Upper lobe of left lung (tissue), 6 donors: ENCODE data around the gene PRDM16. TPM values are rescaled to one million over a fixed set of nuclear protein-coding genes. Genes with fewer than 3 reads are reported as not detected.
A peak's percentile ranks its signal among the peaks of the same experiment; 100 is the strongest.

ENCODE experiments used
- ATAC-seq, 2 donors: fragments of 200-7000 bp; cut with Tn5 transposase; one replicate each; pipeline ENCODE4 v1.9.1; 2022; ENCODE audit warnings: mild to moderate bottlenecking in 2 of 2, moderate library complexity in 2 of 2; ENCODE audit not compliant: low FRiP score in 2 of 2
- DNase-seq, 2 donors: peaks; one replicate each; pipeline ENCODE4 v3.0.0-alpha.2; 2019 to 2020
- H3K27ac ChIP-seq, 4 donors: fragments of 200-600 bp; sonication (generic); one replicate each; pipeline ENCODE4 v1.5.1; 2016 to 2019
- H3K27me3 ChIP-seq, 4 donors: fragments of 200-600 bp; sonication (generic); one replicate each; pipeline ENCODE4 v1.5.1; 2017 to 2019
- H3K36me3 ChIP-seq, 4 donors: fragments of 200-600 bp; sonication (generic); one replicate each; pipeline ENCODE4 v1.5.1; 2016 to 2019
- H3K4me1 ChIP-seq, 4 donors: fragments of 200-600 bp; sonication (generic); one replicate each; pipeline ENCODE4 v1.5.1; 2018 to 2019
- H3K4me3 ChIP-seq, 4 donors: fragments of 200-600 bp; sonication (generic); one replicate each; pipeline ENCODE4 v1.5.1; 2017 to 2019; ENCODE audit warnings: mild to moderate bottlenecking in 2 of 4, moderate library complexity in 1 of 4
- H3K9me3 ChIP-seq, 4 donors: fragments of 200-600 bp; sonication (generic); one replicate each; pipeline ENCODE4 v1.5.1; 2018 to 2019
- EP300 ChIP-seq, 4 donors: sonication (generic); formaldehyde crosslinking; IDR thresholded peaks; one replicate each; pipeline ENCODE4 v1.5.1; 2017; ENCODE audit warnings: antibody characterized with exemption in 4 of 4, control low read depth in 2 of 4
- POLR2A ChIP-seq, 4 donors: fragments of 450-650 bp; IDR thresholded peaks; one replicate each; pipeline ENCODE4 v1.5.1; 2016 to 2017; ENCODE audit warnings: antibody characterized with exemption in 4 of 4, mild to moderate bottlenecking in 2 of 4
- POLR2AphosphoS5 ChIP-seq, 2 donors: sonication (generic); formaldehyde crosslinking; IDR thresholded peaks; one replicate each; pipeline ENCODE4 v1.5.1; 2017; ENCODE audit warnings: antibody characterized with exemption in 2 of 2
- WGBS, 2 donors: methylation state at CpG; one replicate each; pipeline ENCODE4 v1.1.5; 2017 to 2018; 5-methylcytosine and 5-hydroxymethylcytosine counted together
- total RNA-seq, 6 donors: library from RNA; depleted of rRNA in 4 of 6; stranded (reverse); fragments of >200 nt in 4 of 6; gene quantifications; one replicate each; pipeline versions ENCODE4 v1.1.0 to v1.2.1, GENCODE V29; 2016 to 2021
- TF ChIP-seq, protein P1 (sequence below), 6 experiments: fragments of 450-650 bp in 4 of 6; fragments of 200-600 bp in 2 of 6; sonication (generic) in 2 of 6; IDR thresholded peaks; one replicate each; pipeline ENCODE4 v1.5.1; 2016 to 2019; ENCODE audit warnings: antibody characterized with exemption in 6 of 6
- donor health status: DM: no; HTN: no; CAD: no; lungs with moderate emphysema.
- donor health status: DM: no; HTN: yes; CAD: no; lungs with severe emphysema.

PRDM16 gene
- total RNA-seq, 6 donors from 2014 or later: 12.3 to 54.5 (median 21.2) TPM

DNA sequence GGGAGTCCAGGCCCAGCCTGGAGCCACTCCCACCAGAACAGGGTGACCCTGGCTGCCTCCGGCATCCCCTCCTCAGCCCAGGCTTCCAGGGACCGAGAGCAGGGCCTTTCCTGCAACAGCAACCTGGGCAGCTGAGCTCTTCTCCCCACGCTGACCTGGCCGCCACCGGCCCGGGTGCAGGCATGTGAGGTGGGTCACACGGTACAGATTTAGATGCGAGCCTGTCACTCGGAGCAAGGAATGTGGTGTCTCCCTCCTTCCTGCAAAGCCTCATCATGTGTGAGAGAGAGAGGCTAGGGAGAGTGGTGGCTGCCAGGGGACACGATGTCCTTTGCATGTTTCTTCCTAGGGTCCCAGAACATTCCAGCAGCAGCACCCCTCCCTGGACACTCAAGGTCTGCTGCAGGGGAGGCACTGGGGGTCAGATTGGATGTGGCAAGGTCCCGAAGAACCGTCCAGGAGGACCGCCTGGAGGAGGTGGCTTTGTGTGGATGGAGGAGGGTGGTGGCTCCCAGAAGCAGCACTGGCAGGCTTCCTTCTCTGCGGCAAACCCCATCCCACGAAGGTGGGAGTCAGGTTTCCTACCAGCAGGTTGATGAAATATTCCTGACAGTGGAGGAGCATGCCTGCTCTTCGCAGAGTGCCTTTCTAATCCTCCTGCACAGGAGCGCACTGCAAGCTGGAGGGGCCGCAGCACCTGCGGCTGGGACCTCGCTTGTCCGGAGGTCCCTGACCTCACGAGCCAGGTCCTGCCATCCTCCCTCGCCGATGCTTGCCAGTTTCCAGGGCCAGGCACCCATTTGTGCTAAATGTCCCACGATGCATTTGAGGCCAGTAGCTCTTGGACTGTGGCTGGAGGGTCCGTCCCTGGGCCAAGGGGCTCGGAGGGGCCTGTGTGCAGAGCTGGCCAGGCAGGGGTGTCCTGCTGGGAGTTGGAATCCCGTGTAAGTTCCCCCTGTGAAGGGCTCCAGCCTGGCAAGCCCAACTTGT is 68.4 kb downstream of the PRDM16 start:
- DNase-seq (peak in 1 of 2 donors; percentile 75), ATAC-seq (no peak)
- peaks cover 0 to 33% (median 17%) of the 10 kb centered on the region in 4 donors for H3K4me1 ChIP-seq
- TF ChIP-seq POLR2AphosphoS5 (IDR thresholded peaks at IDR 0.05): no peak
- no peak for TF ChIP-seq EP300 (IDR thresholded peaks at IDR 0.05)
- TF ChIP-seq, protein P1, sequence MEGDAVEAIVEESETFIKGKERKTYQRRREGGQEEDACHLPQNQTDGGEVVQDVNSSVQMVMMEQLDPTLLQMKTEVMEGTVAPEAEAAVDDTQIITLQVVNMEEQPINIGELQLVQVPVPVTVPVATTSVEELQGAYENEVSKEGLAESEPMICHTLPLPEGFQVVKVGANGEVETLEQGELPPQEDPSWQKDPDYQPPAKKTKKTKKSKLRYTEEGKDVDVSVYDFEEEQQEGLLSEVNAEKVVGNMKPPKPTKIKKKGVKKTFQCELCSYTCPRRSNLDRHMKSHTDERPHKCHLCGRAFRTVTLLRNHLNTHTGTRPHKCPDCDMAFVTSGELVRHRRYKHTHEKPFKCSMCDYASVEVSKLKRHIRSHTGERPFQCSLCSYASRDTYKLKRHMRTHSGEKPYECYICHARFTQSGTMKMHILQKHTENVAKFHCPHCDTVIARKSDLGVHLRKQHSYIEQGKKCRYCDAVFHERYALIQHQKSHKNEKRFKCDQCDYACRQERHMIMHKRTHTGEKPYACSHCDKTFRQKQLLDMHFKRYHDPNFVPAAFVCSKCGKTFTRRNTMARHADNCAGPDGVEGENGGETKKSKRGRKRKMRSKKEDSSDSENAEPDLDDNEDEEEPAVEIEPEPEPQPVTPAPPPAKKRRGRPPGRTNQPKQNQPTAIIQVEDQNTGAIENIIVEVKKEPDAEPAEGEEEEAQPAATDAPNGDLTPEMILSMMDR (IDR thresholded peaks at IDR 0.05): no peak
- no peak for TF ChIP-seq POLR2A (IDR thresholded peaks at IDR 0.05)
- 79 to 82% methylated on average over 8 to 28 of the region's 28 CpGs for WGBS, 2 donors
- no peaks in the 10 kb centered on the region for H3K9me3 ChIP-seq
- H3K27me3 ChIP-seq: no peaks in the 10 kb centered on the region
- H3K4me3 ChIP-seq: no peak overlapping the region
- H3K27ac ChIP-seq: no peak overlapping the region
- no peaks in the 10 kb centered on the region for H3K36me3 ChIP-seq

DNA sequence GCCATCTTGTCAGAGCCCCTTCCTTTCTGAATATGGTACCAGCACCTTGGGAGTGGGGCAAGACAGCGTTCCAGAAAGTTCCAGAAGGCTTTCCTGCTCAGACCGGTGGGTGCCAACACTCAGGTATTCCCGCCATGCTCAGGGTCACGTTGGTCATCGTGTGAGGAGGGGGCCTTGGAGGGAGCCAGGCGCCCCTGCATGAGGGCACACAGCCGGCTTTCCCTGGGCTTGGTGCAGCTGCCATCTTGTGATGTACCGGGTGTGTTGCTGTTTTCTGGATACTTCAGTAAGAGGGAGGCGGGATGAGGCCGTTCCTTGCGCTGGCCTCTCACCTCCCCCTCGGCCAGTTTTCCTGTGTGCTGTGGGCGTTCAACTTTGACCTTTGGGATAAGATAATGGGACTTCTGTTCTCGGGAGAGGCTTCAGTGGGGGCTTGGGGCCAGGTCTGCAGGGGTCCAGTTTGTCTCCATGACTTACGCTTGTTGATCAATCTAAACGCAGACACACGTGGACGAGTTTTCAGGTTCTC is 69.7 kb downstream of the PRDM16 start:
- DNase-seq: peak in 1 of 2 donors; percentile 65
- ATAC-seq: no peak
- H3K27ac ChIP-seq: no peak overlapping the region
- H3K4me1 ChIP-seq: peaks cover 0 to 20% (median 7%) of the 10 kb centered on the region in 4 donors
- H3K27me3 ChIP-seq: no peaks in the 10 kb centered on the region
- 80 to 85% methylated on average over 7 to 18 of the region's 18 CpGs for WGBS, 2 donors
- no peaks in the 10 kb centered on the region for H3K36me3 ChIP-seq
- no peaks in the 10 kb centered on the region for H3K9me3 ChIP-seq
- no peak for TF ChIP-seq EP300 (IDR thresholded peaks at IDR 0.05)
- no peak for TF ChIP-seq POLR2A (IDR thresholded peaks at IDR 0.05)
- TF ChIP-seq POLR2AphosphoS5 (IDR thresholded peaks at IDR 0.05): no peak
- TF ChIP-seq, protein P1 (IDR thresholded peaks at IDR 0.05): no peak
- no peak overlapping the region for H3K4me3 ChIP-seq

DNA sequence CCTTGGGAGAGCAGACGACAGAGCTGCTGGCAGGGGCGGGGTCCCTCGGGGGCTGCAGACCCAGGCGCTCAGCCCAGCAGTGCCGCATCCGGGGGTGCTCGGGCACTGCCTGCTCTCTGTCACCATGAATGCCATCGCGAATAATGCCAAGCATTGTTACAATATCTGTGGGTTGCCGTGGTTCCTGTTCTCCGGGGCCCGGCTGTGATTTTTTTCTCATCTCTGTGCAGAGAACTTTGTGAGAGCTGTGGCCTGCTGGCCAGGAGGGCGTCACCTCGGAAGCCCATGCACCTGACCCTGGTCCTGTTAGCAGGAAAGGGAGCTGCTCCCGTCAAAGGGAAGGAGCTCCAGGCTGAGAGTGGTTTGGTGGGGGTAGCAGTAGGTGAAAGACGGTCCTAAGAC is 70.4 kb downstream of the PRDM16 start:
- ATAC-seq (no peak), DNase-seq (peak in 1 of 2 donors; percentile 49)
- Histone ChIP-seq H3K4me3 (no peak overlapping the region), H3K36me3 (no peaks in the 10 kb centered on the region), H3K9me3 (no peaks in the 10 kb centered on the region), H3K4me1 (peaks cover 0 to 13% (median 6%) of the 10 kb centered on the region in 4 donors), H3K27me3 (no peaks in the 10 kb centered on the region), H3K27ac (no peak overlapping the region)
- TF ChIP-seq EP300 (IDR thresholded peaks at IDR 0.05) (no peak), POLR2AphosphoS5 (IDR thresholded peaks at IDR 0.05) (no peak), POLR2A (IDR thresholded peaks at IDR 0.05) (no peak)
- TF ChIP-seq, protein P1 (IDR thresholded peaks at IDR 0.05): no peak
- WGBS, 2 donors: 61 to 88% methylated on average over 6 to 16 of the region's 16 CpGs

DNA sequence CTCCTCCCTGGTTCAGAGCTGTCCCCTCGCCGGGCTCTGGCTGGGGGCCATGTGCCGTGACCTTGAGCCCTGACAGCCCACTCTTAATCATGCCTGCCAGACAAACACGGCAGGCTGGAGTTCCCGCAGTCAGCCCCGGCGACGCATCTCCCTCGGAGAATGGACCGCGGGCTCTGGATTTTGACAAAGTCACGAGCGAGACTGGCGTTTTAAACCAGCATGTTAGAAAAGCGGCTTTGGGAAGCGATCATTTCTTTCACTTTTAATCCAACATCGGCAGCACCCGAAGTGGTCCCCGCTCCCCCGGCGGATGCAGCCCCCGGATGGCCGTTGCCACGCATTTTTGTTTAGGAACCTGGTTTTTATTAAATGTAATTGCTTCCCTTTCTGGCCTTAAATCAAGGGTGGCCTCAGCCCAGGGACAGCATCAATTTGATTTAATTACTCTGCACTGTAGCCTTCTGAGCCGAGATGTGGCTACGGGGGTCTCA is 70.9 kb downstream of the PRDM16 start:
- H3K9me3 ChIP-seq: no peaks in the 10 kb centered on the region
- WGBS, 2 donors: 69 to 79% methylated on average over 5 to 26 of the region's 26 CpGs
- peaks cover 0 to 8% (median 3%) of the 10 kb centered on the region in 4 donors for H3K4me1 ChIP-seq
- no peak overlapping the region for H3K27ac ChIP-seq
- TF ChIP-seq POLR2A (IDR thresholded peaks at IDR 0.05) (no peak), EP300 (IDR thresholded peaks at IDR 0.05) (no peak), POLR2AphosphoS5 (IDR thresholded peaks at IDR 0.05) (no peak)
- TF ChIP-seq, protein P1 (IDR thresholded peaks at IDR 0.05): no peak
- H3K27me3 ChIP-seq: no peaks in the 10 kb centered on the region
- no peak for ATAC-seq
- H3K4me3 ChIP-seq: peak overlapping the region in 1 of 4 donors; percentile 4
- no peaks in the 10 kb centered on the region for H3K36me3 ChIP-seq
- peak in 1 of 2 donors; percentile 63 for DNase-seq
